Loucy (cell line): ENCODE results near the gene TCN1.

Experiments used
- H2AFZ ChIP-seq: fragments of 200-600 bp; sonication (generic); 2 replicates; pipeline ENCODE4 v1.6.0; 2016; ENCODE audit warnings: antibody characterized with exemption, mild to moderate bottlenecking, low read length, moderate library complexity
- H3F3A ChIP-seq: fragments of 200-600 bp; 2 replicates; pipeline ENCODE4 v1.6.0; 2016; ENCODE audit warnings: antibody characterized with exemption, low read depth, mild to moderate bottlenecking
- H3K27me3 ChIP-seq: fragments of 200-600 bp; sonication (generic); 2 replicates; pipeline ENCODE4 v1.6.1; 2014; ENCODE audit warnings: low read length, mild to moderate bottlenecking; ENCODE audit not compliant: insufficient read depth, poor library complexity, severe bottlenecking
- H3K36me3 ChIP-seq: fragments of 200-600 bp; sonication (generic); 2 replicates; pipeline ENCODE4 v1.6.1; 2016; ENCODE audit warnings: low read length; ENCODE audit not compliant: insufficient read depth
- H3K4me1 ChIP-seq: fragments of 200-600 bp; sonication (generic); 2 replicates; pipeline ENCODE4 v1.5.1; 2014; ENCODE audit warnings: low read length, mild to moderate bottlenecking; ENCODE audit not compliant: insufficient read depth, poor library complexity, severe bottlenecking
- H3K4me2 ChIP-seq: fragments of 200-600 bp; sonication (generic); 2 replicates; pipeline ENCODE4 v1.6.0; 2014; ENCODE audit warnings: antibody characterized with exemption, low read length, low read depth, mild to moderate bottlenecking; ENCODE audit not compliant: poor library complexity, severe bottlenecking
- H3K4me3 ChIP-seq: fragments of 200-600 bp; sonication (generic); 2 replicates; pipeline ENCODE4 v1.5.1; 2014; ENCODE audit warnings: low read length, mild to moderate bottlenecking, mixed read lengths; ENCODE audit not compliant: poor library complexity, severe bottlenecking
- H3K79me2 ChIP-seq: fragments of 200-600 bp; sonication (generic); 2 replicates; pipeline ENCODE4 v1.6.1; 2014; ENCODE audit warnings: low read length; ENCODE audit not compliant: insufficient read depth
- H3K9ac ChIP-seq: fragments of 200-600 bp; sonication (generic); 2 replicates; pipeline ENCODE4 v1.6.0; 2014; ENCODE audit warnings: mild to moderate bottlenecking, low read depth, low read length, moderate library complexity; ENCODE audit not compliant: poor library complexity, severe bottlenecking
- H3K9me2 ChIP-seq: fragments of 200-600 bp; sonication (generic); replicated peaks from 2 replicates; pipeline ENCODE4 v1.6.1; 2016; ENCODE audit warnings: low read depth, low read length, mixed read lengths
- H3K9me3 ChIP-seq: fragments of 200-600 bp; sonication (generic); 2 replicates; pipeline ENCODE4 v1.6.1; 2014; ENCODE audit warnings: mild to moderate bottlenecking, antibody characterized with exemption, low read length, low read depth; ENCODE audit not compliant: insufficient read depth
- H4K20me1 ChIP-seq: fragments of 200-600 bp; sonication (generic); 2 replicates; pipeline ENCODE4 v1.6.0; 2014; ENCODE audit warnings: antibody characterized with exemption, low read length, mild to moderate bottlenecking; ENCODE audit not compliant: insufficient read depth, poor library complexity, severe bottlenecking
- CTCF ChIP-seq: fragments of 200-600 bp; sonication (generic); conservative IDR thresholded peaks from 2 replicates; pipeline ENCODE4 v1.5.1; 2014; ENCODE audit warnings: mild to moderate bottlenecking, antibody characterized with exemption, low read length
- EZH2phosphoT487 ChIP-seq: fragments of 200-600 bp; IDR thresholded peaks from 2 replicates; pipeline ENCODE4 v1.6.1; 2018; ENCODE audit warnings: antibody characterized with exemption, mild to moderate bottlenecking, moderate library complexity, borderline replicate concordance

The TCN1 gene

DNA sequence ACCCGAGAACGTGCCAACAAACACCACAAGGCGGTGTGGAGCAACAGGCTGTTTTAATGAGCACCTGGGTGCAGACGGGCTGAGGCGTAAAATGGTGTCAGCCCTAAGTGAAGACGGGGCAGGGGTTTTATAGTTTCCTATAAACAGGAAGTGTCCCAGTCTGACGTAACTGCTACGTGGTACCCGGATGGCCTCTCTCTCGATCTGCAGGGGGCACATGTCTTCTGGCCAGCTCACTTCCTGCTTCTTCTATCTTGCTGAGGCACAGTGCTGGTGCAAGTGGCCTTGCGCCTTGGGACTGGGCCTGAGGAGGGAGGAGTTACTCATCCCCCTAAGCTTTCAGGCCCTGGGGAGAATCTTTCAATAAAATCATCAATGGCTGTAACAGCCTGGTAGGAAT is 33.2 kb upstream of the TCN1 start:
- Histone ChIP-seq H3K4me2 (peak overlapping the region; percentile 0), H3K9ac (no peak overlapping the region), H3K9me2 (no peaks in the 10 kb centered on the region), H3K79me2 (no peaks in the 10 kb centered on the region), H3K27me3 (no peaks in the 10 kb centered on the region), H3K4me3 (no peak overlapping the region), H3K36me3 (no peaks in the 10 kb centered on the region), H3F3A (peaks cover 5% of the 10 kb centered on the region; the same call in 1 of the 2 replicates), H3K4me1 (peaks cover 26% of the 10 kb centered on the region), H4K20me1 (no peaks in the 10 kb centered on the region), H3K9me3 (no peaks in the 10 kb centered on the region), H2AFZ (peak overlapping the region; percentile 57)
- TF ChIP-seq EZH2phosphoT487 (no peak), CTCF (0 out of 2 replicates have a peak, but pooled peaks have one; percentile 11)

DNA sequence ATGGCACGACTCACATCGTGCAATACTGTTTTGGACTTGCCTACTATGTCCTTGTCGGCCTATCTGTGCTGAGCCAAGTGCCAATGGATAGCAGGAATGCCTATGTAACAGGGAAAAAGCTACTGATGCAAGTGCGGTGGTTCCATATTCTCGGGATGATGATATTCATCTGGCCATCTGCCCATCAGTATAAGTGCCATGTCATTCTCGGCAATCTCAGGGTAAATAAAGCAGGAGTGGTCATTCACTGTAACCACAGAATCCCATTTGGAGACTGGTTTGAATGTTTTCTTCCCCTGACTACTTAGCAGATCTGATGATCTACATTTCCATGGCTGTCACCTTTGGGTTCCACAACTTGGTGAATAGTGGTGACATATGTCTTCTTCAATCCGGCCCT is 32.4 kb upstream of the TCN1 start:
- H3K79me2 ChIP-seq = no peaks in the 10 kb centered on the region
- no peaks in the 10 kb centered on the region for H3K9me3 ChIP-seq
- no peaks in the 10 kb centered on the region for H3K9me2 ChIP-seq
- no peak overlapping the region for H3K4me3 ChIP-seq
- H2AFZ ChIP-seq = no peak overlapping the region
- H3K27me3 ChIP-seq = no peaks in the 10 kb centered on the region
- H3K4me1 ChIP-seq = peaks cover 26% of the 10 kb centered on the region
- no peaks in the 10 kb centered on the region for H4K20me1 ChIP-seq
- no peaks in the 10 kb centered on the region for H3K36me3 ChIP-seq
- H3K4me2 ChIP-seq = no peak overlapping the region
- no peak for TF ChIP-seq CTCF
- TF ChIP-seq EZH2phosphoT487 = no peak
- H3K9ac ChIP-seq = no peak overlapping the region
- H3F3A ChIP-seq = peaks cover 5% of the 10 kb centered on the region; the same call in 1 of the 2 replicates

- Histone ChIP-seq H3K27me3 (no peaks in the 10 kb centered on the region), H3K4me2 (no peak overlapping the region), H3K9me3 (no peaks in the 10 kb centered on the region), H3K9ac (no peak overlapping the region), H3F3A (peaks cover 5% of the 10 kb centered on the region; the same call in 1 of the 2 replicates), H3K9me2 (no peaks in the 10 kb centered on the region), H3K4me1 (peaks cover 26% of the 10 kb centered on the region), H2AFZ (no peak overlapping the region), H4K20me1 (no peaks in the 10 kb centered on the region), H3K79me2 (no peaks in the 10 kb centered on the region), H3K4me3 (no peak overlapping the region), H3K36me3 (no peaks in the 10 kb centered on the region)
- TF ChIP-seq CTCF = no peak
- TF ChIP-seq EZH2phosphoT487 = no peak
Observed at GRCh38 chr11:59898046-59898445, 31.8 kb upstream of the TCN1 start.
